CD4-positive, alpha-beta T cell treated with Interleukin-17A for 4 hours (primary cell): ENCODE results near the gene MZF1.
"Not testable (repeated sequence)": the region's sequence is repeated elsewhere in the genome, so short reads cannot be mapped to it uniquely, and the experiment has no call there.

Experiments used
- DNase-seq: peaks from one replicate; pipeline ENCODE4 v3.0.0-alpha.2; 2020; ENCODE audit warnings: mixed read lengths

Gene MZF1

DNA sequence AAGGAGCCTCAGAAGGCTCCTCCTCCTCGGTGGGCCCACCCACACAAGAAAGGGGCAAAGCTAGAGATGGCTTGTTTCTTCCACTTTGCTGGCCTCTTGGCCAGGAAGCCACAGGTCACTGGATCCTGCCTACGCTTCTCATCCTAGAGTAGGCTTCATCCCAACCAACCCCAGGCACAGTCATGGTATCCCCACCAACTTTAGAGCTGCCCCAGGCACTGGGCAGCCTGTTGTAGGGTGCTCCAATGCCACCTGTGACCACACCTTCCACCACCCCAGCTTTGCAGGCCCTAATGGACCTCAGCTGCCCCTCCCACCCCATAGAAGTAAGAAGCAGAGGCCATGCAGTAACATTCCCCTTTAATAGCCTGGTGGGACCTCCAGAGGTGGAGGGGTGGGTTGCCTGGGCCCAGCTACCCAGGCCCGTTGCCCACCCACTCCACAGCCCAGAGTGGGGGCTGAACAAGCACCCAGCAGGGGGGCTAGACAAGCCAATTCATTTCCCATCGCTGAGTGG lies 17.7 kb downstream of the MZF1 start:
- no peak for DNase-seq

DNA sequence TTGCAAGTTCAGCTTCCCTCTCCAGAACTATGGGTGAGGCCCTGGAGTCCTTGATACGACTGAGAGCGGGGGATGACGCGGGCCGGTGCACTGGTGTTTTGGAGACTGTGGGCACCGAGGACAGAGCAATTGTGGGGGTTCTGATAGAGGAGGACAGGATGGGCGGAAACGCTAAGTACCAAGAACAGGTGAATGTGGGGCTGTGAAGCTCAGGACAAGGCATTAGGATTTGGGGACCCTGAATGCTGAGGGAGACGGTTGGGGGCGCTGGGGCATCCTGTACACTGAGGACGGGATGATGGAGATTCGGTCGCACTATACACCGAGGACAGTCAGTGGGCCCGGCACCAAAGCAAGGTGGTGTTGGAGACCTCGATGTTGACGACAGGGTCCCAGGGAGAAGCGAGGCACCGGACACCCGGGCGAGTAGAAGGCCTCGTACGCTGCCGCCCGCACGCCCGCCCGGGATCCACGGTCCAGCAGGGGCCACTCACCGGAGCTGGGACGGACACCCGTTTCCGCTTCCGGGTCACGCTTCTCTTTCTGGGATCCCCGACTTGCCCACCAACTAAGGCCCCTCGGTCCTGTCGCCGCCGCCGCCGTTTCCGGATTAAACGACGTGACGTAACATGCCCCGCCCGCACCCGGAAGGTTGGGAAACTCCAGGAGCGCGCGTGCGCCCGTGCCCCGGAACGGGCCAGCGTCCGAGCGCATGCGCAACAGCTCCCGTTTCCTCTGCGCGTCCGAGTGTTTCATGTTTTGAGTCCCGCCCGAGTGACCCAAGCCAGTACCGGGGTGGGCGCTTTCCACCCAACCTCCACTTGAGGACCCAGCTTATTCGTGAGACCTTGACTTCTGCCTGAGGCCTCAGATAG lies 18.4 kb downstream of the MZF1 start, which contains the start of gene CHMP2A:
CHMP2A (minus strand) TSS at position 612 of the 875 bp plus-strand sequence. CDS start 893 bp downstream, outside the sequence.
- DNase-seq, result peak; percentile 98

DNA sequence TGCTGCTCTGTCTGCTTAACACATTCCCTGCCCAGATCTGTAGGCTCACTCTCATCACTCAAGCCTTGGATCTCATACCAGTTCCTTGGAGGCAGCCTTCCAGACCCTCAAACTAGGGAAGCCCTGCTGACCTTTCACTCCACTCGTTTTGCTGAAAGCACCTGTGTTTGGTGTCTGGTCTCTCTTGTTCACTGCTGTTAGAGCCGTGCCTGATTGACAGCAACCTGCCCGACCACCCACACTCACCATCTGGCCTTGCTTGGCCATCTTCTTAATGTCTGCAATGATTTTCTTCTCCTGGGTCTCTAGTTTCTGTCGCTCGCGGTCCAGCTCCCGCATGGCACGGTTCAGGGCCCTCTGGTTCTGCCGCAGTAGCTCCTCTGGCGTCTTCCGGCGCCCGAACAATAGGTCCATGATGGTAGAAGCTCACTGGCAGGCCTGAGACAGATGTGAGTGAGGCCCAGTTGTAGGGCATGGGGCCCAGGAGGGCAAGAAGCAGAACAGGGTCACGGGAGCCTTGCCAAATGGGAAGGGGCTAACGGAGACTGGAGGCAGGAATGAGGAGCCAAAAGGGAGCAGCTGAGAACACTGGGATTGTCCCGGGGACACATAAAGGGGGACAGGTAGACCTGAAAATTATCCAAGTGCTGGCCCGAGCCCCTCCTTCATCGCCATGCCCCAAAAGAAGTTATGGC lies 19.2 kb downstream of the MZF1 start:
- no peak for DNase-seq

DNA sequence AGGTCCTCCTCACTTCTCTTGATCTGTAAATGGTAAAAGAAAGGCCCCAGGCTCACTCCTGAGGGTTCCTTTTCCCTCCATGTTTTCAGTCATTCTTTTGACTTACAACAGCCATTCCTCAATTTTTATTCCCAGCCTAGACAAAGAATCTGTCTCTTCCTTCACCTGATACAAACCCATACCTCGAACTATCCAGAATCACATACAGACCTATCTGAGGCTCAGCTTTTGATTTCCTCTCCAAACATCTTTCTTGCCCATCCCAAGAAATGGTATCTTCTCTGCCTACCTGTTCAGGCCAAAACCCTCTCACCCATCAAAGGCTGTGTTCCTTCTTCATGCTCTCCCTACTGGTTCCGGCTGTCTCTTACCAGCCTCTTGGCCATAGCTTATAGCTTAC lies 20.5 kb downstream of the MZF1 start:
- no peak for DNase-seq

DNA sequence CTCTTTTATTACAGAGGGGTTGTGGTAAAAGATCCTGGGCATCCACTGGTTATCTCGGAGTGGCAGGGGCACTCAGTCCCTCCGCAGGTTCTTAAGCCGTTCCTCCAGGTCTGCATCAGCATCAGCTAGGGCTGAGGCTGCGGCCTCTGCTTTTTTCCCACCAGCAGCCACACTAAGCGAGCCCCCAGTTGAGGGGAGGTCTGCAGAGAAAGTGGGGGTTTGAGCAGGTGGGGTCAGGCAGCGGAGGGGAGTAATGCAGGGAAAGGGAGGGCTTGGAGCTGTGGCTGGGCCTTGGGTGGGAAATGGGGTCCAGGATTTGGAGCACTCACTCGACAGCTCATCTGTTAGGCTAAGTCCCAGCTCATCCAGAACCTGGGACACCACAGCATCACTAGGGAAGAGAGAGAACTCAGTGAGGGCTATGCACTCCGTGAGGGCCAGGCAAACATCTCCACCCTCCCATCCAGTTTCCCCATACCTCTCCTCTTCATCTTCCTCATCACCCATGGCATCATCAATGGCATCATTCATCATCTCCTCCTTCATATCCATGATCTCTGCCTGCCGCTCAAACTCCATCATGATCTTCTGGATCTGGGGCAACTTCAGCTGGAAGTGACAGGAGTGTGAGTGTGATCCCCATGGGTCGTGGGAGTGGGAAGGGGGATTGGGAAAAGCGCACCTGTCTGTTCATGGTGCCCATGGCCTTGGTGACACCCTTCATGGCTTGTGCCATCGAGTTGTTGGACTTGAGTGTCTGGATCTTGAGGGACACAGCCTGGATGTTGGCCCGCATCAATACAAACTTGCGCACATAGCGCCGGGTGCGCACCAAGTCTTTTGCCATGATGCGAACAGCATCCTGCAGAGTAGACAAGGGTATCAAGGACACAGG lies 21.3 kb downstream of the MZF1 start:
- DNase-seq, result no peak

DNA sequence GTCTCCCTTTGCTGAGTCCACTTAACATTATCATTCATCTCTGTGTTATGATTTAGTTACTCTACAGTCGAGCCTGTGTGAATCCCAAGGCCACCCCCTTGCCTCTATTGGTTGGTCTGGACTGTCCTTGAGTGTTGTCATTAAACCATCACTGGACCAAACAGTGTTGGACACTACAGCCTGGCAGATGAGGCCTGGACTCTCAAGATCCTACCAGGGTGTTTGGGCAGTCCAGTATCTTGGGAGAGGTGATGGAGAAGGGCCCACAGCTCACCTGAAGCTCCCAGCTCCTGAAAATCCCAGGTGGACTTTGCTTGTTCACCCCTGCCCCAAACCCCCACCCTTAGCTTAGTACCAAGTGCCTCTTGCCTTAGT lies 22.0 kb downstream of the MZF1 start:
- no peak for DNase-seq

DNA sequence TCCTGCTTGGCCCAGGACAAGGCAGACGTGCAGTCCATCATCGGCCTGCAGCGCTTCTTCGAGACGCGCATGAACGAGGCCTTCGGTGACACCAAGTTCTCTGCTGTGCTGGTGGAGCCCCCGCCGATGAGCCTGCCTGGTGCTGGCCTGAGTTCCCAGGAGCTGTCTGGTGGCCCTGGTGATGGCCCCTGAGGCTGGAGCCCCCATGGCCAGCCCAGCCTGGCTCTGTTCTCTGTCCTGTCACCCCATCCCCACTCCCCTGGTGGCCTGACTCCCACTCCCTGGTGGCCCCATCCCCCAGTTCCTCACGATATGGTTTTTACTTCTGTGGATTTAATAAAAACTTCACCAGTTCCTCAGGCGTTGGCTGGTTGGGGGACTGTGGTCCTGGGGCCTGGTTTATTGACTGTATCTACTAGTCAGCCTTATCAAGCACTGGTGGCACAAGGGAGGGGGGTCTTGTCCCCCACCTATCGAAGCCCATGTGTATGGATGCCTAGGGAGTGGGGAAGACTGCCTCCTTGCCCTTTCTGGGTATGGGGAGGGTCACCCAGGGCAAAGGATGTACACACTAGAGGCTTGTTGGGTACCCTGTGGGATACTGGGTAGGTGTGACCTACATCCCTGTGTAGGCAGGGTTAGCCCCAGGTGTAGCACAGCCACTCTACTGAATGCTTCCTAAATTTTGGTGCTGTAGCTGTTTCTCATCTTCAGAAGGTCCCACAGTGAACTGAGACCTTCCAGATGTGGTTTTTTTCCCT lies 22.6 kb downstream of the MZF1 start:
- DNase-seq, result no peak

DNA sequence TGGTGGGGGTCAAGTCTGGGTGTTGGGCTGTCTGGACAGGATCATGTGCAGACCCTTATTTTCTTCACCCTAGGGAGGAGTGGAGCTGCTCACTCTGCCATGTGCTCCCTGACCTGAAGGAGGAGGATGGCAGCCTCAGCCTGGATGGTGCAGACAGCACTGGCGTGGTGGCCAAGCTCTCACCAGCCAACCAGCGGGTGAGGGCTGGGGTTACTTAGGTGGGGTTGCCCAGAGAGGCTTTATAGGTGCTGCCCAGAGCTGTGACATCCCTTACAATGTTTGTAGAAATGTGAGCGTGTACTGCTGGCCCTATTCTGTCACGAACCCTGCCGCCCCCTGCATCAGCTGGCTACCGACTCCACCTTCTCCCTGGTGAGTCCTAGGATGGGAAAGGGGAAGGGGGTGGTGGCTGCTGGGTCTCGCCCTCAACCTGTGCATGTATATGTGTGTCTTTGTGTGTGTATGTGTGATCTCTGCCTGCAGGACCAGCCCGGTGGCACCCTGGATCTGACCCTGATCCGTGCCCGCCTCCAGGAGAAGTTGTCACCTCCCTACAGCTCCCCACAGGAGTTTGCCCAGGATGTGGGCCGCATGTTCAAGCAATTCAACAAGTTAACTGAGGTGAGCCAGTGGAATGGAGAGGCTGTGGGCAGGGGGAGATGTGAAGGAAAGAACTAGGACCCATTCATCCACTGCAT lies 23.3 kb downstream of the MZF1 start:
- no peak for DNase-seq

DNA sequence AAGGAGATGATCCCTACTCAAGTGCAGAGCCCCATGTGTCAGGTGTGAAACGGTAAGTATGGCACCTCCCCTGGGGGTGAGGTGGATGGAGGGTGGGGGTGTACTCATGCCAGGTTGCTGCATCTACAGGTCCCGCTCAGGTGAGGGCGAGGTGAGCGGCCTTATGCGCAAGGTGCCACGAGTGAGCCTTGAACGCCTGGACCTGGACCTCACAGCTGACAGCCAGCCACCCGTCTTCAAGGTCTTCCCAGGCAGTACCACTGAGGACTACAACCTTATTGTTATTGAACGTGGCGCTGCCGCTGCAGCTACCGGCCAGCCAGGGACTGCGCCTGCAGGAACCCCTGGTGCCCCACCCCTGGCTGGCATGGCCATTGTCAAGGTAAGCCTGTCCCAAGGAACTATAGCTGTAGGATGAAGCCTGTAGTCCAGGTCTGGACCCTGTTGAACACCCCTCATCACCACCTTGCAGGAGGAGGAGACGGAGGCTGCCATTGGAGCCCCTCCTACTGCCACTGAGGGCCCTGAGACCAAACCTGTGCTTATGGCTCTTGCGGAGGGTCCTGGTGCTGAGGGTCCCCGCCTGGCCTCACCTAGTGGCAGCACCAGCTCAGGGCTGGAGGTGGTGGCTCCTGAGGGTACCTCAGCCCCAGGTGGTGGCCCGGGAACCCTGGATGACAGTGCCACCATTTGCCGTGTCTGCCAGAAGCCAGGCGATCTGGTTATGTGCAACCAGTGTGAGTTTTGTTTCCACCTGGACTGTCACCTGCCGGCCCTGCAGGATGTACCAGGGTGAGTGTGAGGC lies 24.1 kb downstream of the MZF1 start:
- DNase-seq, result no peak

DNA sequence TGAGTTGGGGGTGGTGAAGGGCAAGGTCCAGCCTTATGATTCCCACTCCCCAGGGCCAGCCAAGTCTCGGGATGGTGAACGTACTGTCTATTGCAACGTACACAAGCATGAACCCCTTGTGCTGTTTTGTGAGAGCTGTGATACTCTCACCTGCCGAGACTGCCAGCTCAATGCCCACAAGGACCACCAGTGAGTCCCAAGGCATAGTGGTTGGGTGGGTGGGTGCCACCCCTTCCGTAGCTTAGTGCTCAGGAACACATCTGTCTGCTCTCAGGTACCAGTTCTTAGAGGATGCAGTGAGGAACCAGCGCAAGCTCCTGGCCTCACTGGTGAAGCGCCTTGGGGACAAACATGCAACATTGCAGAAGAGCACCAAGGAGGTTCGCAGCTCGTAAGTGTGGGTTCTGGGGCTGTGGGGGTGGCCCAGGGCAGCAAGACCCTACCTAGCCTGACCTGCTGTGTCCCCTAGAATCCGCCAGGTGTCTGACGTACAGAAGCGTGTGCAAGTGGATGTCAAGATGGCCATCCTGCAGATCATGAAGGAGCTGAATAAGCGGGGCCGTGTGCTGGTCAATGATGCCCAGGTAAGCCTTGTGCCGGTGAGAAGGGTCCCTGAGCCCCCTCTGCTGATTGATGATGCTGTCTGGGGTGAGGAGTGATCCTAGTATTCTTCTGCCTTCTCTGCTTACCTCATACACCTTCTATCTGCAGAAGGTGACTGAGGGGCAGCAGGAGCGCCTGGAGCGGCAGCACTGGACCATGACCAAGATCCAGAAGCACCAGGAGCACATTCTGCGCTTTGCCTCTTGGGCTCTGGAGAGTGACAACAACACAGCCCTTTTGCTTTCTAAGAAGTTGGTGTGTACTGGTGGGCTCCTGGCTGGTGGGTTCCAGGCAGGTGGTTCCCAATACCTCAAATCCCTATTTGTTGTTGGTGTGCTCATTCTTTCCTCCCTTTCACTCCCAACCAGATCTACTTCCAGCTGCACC lies 25.5 kb downstream of the MZF1 start:
- no peak for DNase-seq

DNA sequence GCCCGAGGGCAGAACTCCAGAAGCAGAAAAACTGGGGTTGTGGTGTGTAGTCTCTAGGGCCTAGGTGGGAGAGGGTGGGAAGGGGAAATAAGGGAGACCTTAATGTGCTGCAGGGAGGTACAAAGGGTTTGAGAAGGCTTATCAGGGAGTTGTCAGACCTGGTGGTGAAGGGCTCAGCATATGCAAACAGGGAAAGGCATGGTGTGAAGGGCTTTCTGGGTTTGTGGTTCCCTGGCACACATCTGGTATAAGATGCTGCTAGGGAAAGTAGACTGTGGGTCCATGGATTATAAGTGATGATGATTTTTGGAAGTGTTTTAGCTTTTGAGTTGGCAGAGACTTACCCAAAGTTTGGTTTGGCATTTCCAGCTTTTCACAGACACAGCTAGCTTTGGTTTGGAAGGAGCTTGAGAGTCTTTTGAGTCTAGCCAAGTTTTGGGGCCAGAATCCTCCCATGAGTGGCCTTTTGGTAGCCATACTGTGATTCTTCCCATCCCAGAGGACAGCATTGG lies 27.1 kb downstream of the MZF1 start:
- DNase-seq, result no peak

DNA sequence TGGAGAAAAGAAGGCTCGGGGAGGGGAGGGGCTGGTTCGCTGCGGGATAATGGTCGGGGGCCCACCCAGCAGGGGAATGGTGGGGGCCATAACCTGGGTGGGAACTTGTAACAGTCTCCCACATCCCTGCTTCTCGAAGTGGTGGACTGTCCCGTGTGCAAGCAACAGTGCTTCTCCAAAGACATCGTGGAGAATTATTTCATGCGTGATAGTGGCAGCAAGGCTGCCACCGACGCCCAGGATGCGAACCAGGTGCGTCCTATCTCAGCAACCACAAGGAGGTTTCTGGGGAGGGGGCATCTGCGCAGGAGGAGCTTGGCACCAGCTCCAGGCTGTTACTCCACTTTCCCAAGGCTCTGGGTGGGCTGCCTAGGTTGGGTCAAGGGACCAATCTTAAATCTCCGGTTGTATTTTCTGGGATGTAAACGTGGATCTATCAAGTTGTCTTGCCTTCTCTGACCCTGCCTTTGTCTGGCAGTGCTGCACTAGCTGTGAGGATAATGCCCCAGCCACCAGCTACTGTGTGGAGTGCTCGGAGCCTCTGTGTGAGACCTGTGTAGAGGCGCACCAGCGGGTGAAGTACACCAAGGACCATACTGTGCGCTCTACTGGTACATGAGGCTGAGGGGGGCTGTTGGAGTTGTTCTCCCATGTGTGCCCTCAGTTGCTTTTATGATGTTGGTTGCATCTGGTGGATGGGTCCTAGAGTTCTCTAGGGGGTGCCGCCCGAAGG lies 27.7 kb downstream of the MZF1 start:
- no peak for DNase-seq

DNA sequence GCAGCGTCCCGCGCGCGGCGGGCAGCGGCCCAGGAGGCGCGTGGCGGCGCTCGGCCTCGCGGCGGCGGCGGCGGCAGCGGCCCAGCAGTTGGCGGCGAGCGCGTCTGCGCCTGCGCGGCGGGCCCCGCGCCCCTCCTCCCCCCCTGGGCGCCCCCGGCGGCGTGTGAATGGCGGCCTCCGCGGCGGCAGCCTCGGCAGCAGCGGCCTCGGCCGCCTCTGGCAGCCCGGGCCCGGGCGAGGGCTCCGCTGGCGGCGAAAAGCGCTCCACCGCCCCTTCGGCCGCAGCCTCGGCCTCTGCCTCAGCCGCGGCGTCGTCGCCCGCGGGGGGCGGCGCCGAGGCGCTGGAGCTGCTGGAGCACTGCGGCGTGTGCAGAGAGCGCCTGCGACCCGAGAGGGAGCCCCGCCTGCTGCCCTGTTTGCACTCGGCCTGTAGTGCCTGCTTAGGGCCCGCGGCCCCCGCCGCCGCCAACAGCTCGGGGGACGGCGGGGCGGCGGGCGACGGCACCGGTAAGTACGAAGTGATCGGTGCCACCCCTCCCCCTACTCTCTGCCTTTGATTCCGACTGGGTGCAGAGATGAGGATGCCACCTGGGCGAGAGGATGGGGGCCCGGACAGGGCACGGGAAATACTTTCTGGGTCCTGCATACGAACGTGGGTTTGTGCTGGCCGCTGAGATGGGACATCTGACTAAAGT lies 28.4 kb downstream of the MZF1 start:
- peak; percentile 81 for DNase-seq

DNA sequence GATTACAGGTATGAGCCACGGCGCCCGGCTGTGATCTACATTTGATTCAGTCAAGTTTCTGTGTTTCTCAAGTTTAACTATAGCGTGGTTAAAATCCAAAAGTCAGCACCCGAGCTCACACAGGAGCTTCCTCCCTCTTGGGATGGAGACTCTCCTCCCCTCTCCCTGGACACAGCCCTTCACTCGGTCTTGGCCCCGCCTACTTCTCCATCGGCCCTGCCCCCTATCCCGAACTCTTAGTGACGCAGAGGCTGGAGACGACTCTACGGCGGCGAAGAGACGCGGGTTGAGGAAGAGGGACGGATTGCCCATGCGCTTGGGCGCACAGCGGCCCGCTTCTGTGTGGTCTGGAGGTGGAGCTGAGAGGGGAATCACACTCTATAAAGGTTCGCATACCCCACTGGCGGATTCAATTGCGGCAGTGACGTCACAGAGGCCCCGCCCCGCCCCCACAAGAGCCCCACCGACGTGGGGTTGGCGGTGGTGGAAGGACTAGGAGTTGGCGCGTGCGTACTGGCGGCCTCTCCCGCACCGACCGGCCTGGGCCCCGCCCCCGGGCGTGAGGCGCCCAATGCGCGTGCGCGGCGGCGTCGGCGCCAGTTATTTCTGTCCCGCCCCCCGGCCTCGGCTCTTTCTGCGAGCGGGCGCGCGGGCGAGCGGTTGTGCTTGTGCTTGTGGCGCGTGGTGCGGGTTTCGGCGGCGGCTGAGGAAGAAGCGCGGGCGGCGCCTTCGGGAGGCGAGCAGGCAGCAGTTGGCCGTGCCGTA lies 29.1 kb downstream of the MZF1 start, which contains the start of gene TRIM28:
TRIM28 (plus strand) TSS at position 239 of the 765 bp plus-strand sequence. CDS start 694 bp downstream, outside the sequence.
- peak; percentile 100 for DNase-seq

DNA sequence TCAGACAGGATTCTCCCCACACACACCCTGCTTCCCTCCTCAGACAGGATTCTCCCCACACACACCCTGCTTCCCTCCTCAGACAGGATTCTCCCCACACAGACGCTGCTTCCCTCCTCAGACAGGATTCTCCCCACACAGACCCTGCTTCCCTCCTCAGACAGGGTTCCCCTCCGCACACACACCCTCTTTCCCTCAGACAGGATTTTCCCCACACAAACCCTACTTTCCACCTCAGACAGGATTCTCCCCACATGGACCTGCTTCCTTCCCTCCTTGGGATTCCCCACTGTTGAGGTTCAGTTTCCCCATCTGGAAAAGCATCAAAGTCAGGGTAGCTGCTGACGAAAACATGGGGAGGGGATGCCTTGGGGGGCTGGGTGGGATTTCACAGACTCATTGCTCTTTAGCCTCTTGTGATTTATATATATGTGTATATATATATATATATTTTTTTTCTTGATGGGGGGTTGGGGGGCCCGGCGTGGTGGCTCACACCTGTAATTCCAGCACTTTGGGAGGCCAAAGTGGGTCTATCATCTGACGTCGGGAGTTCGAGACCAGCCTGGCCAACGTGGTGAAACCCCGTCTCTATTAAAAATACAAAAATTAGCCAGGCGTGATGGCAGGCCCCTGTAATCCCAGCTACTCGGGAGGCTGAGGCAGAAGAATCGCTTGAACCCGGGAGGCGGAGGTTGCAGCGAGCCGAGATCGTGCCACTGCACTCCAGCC lies 30.3 kb downstream of the MZF1 start:
- DNase-seq, result not testable (repeated sequence)

DNA sequence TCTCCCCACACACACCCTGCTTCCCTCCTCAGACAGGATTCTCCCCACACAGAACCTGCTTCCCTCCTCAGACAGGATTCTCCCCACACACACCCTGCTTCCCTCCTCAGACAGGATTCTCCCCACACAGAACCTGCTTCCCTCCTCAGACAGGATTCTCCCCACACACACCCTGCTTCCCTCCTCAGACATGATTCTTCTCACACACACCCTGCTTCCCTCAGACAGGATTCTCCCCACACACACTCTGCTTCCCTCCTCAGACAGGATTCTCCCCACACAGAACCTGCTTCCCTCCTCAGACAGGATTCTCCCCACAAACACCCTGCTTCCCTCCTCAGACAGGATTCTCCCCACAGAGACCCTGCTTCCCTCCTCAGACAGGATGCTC lies 34.0 kb downstream of the MZF1 start:
- not testable (repeated sequence) for DNase-seq
